Caco-2 (cell line): ENCODE measurements around the gene FUCA1. TPM values are rescaled to one million over a fixed set of nuclear protein-coding genes. Genes with fewer than 3 reads are reported as not detected.
"Not testable (repeated sequence)": the region's sequence is repeated elsewhere in the genome, so short reads cannot be mapped to it uniquely, and the experiment has no call there.

Experiments used
- BruUV-seq: library from RNA; stranded (reverse); fragments of 400-500 nt; replicated peaks from 2 replicates; lab custom pipeline; 2021; lab: Mats Ljungman, UMichigan
- CTCF ChIA-PET: fragments of 300-600 bp; sonication (Branson Sonifier 250); formaldehyde crosslinking; loops from one replicate; lab custom pipeline; 2022; ENCODE audit warnings: antibody characterized with exemption; lab: Charles Lee
- POLR2A ChIA-PET: fragments of 300-600 bp; sonication (Branson Sonifier 250); formaldehyde crosslinking; loops from one replicate; lab custom pipeline; 2022; ENCODE audit warnings: antibody characterized with exemption; lab: Charles Lee
- DNase-seq, 2 experiments: peaks; one replicate each; pipeline versions ENCODE4 v3.0.0 to v3.0.0-alpha.2; 2020 to 2022
- H3K27me3 ChIP-seq: replicated peaks from 2 replicates; pipeline ENCODE4 v1.6.0; 2011; ENCODE audit warnings: low read length; ENCODE audit not compliant: control insufficient read depth, insufficient read depth
- H3K36me3 ChIP-seq: 2 replicates; pipeline ENCODE4 v1.5.1; 2011; ENCODE audit warnings: low read length; ENCODE audit not compliant: control insufficient read depth, insufficient read depth
- H3K4me1 ChIP-seq: fragments of 250-450 bp; sonication (Bioruptor Pico); 2 replicates; pipeline ENCODE4 v1.5.1; 2020; ENCODE audit warnings: mild to moderate bottlenecking
- H3K4me3 ChIP-seq: 2 replicates; pipeline ENCODE4 v1.5.1; 2011; ENCODE audit warnings: low read depth, mild to moderate bottlenecking, control low read depth, low read length
- H3K9me3 ChIP-seq: fragments of 250-450 bp; sonication (Bioruptor Pico); 2 replicates; pipeline ENCODE4 v1.5.1; 2020; ENCODE audit warnings: mild to moderate bottlenecking, moderate library complexity
- H3K27ac Mint-ChIP-seq: one replicate; pipeline ENCODE4 v1.8.0; 2022; ENCODE audit warnings: mixed read lengths; ENCODE audit not compliant: unreplicated experiment
- H3K27me3 Mint-ChIP-seq: one replicate; pipeline ENCODE4 v1.8.0; 2022; ENCODE audit warnings: mixed read lengths; ENCODE audit not compliant: insufficient read depth, unreplicated experiment
- H3K36me3 Mint-ChIP-seq: one replicate; pipeline ENCODE4 v1.8.0; 2022; ENCODE audit warnings: mild to moderate bottlenecking, mixed read lengths; ENCODE audit not compliant: insufficient read depth, unreplicated experiment
- H3K4me1 Mint-ChIP-seq: one replicate; pipeline ENCODE4 v1.8.0; 2022; ENCODE audit warnings: low read depth, mixed read lengths; ENCODE audit not compliant: unreplicated experiment
- H3K4me3 Mint-ChIP-seq: one replicate; pipeline ENCODE4 v1.8.0; 2022; ENCODE audit warnings: mild to moderate bottlenecking, moderate library complexity, mixed read lengths; ENCODE audit not compliant: unreplicated experiment
- H3K9me3 Mint-ChIP-seq: one replicate; pipeline ENCODE4 v1.8.0; 2022; ENCODE audit warnings: mixed read lengths; ENCODE audit not compliant: unreplicated experiment
- CTCF ChIP-seq, 2 experiments: fragments of 200-600 bp in 1 of 2; IDR thresholded peaks; 1 replicate in 1 of 2; 2 replicates in 1 of 2; pipeline versions ENCODE4 v1.5.1 to v1.8.0; 2011 to 2022; ENCODE audit warnings: antibody characterized with exemption in 1 of 2, control low read depth in 1 of 2, inconsistent platforms in 1 of 2, low read depth in 1 of 2, low read length in 1 of 2, mild to moderate bottlenecking in 1 of 2, moderate library complexity in 1 of 2; ENCODE audit not compliant: insufficient read depth in 1 of 2, severe bottlenecking in 1 of 2, unreplicated experiment in 1 of 2
- intact Hi-C: fragments of 100-400 bp; cut with micrococcal nuclease; formaldehyde crosslinking; loops from one replicate; pipeline ENCODE4 v1.10.0; 2022; ENCODE audit not compliant: unreplicated experiment
- total RNA-seq: library from RNA; stranded (reverse); gene quantifications from 2 replicates; pipeline ENCODE4 v1.2.3, GENCODE V29; 2022

FUCA1 gene
- total RNA-seq, 1 experiment from 2014 or later = 25.5 TPM

DNA sequence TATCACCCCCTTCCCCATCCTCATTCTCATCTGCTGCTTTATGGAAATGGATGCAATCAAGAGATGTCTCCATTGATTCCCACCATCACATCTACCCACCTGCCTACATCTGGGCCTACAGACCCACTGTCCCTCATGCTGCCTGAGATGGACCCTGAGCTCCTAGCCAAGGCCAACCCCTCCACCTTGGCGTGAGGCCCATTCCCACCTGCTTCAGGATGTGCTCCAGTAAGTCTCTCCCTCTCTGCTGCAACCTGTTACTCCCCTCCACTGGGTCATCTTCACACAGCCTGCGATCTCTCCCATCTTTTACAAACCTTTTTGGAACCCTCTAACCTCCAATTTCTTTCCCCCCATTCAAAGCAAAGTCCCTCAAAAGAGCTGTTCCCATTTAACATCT, 63.1 kb downstream of the FUCA1 start:
- BruUV-seq = no TSS peak
- no peaks in the 10 kb centered on the region for H3K9me3 ChIP-seq
- Mint-ChIP-seq H3K9me3 (no peaks in the 10 kb centered on the region), H3K4me3 (no peak overlapping the region), H3K4me1 (no peaks in the 10 kb centered on the region), H3K27ac (no peak overlapping the region), H3K36me3 (peaks cover 8% of the 10 kb centered on the region), H3K27me3 (no peaks in the 10 kb centered on the region)
- no peaks in the 10 kb centered on the region for H3K4me1 ChIP-seq
- no peaks in the 10 kb centered on the region for H3K27me3 ChIP-seq
- no peaks in the 10 kb centered on the region for H3K36me3 ChIP-seq
- TF ChIP-seq CTCF (IDR thresholded peaks at IDR 0.05; ENCODE audit: insufficient read depth in 1 of 2, low read depth in 1 of 2, low read length in 1 of 2, severe bottlenecking in 1 of 2, unreplicated experiment in 1 of 2) = no peak
- ChIA-PET CTCF (no interaction called here), POLR2A (no interaction called here)
- intact Hi-C loops = loop anchor here (10.0 kb wide), 1 partner anchor 220 kb away; no protein-coding TSS in a partner anchor
- H3K4me3 ChIP-seq = no peak overlapping the region
- DNase-seq = no peak

DNA sequence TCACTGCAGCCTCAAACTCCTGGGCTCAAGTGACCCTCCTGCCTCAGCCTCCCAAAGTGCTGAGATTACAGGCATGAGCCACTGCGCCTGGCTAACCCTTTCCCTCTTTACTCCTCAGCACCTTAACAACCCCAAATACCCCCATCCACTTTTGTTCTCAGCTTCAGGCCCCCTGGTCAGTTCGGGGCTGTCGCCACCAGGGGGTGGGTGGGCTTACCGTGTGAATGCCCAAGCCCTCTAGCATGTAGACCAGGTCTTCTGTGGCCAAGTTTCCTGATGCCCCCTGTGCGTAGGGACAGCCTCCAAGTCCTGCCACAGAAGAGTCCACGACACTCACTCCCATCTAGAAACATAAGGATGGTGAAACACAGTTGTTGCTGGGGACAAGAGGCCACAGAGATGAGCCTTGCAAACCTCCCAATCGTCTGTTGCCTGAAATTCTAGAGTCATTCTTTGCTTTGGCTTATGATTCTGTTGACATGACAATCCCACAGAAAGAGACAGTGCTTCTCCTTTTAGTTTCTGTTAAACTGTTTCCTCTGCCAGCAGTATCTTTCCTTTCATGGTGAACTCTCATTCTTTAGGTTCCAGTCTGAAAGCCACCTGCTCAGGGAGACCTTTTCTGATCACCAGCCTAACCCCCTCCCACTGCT, 63.8 kb downstream of the FUCA1 start:
- Mint-ChIP-seq H3K27ac (no peak overlapping the region), H3K9me3 (no peaks in the 10 kb centered on the region), H3K4me1 (no peaks in the 10 kb centered on the region), H3K27me3 (no peaks in the 10 kb centered on the region), H3K4me3 (no peak overlapping the region), H3K36me3 (peaks cover 15% of the 10 kb centered on the region)
- Histone ChIP-seq H3K36me3 (no peaks in the 10 kb centered on the region), H3K4me1 (peaks cover 2% of the 10 kb centered on the region; the same call in 1 of the 2 replicates), H3K9me3 (no peaks in the 10 kb centered on the region), H3K27me3 (no peaks in the 10 kb centered on the region), H3K4me3 (no peak overlapping the region)
- no TSS peak for BruUV-seq
- DNase-seq = peak in 1 of 2 experiments; percentile 17
- ChIA-PET CTCF (interaction anchor here (0.7 to 1.0 kb wide), 2 partner anchors 32 to 112 kb away, joined by 3 to 4 read pairs; no protein-coding TSS in a partner anchor), POLR2A (interaction anchor here (0.5 kb wide), 1 partner anchor 21 kb away, joined by 4 read pairs; no protein-coding TSS in a partner anchor)
- intact Hi-C loops = loop anchor here (10.0 kb wide), 1 partner anchor 220 kb away; no protein-coding TSS in a partner anchor
- TF ChIP-seq CTCF (IDR thresholded peaks at IDR 0.05; ENCODE audit: insufficient read depth in 1 of 2, low read depth in 1 of 2, low read length in 1 of 2, severe bottlenecking in 1 of 2, unreplicated experiment in 1 of 2) = peak in 1 of 2 experiments; percentile 16

- DNase-seq = no peak
- no peaks in the 10 kb centered on the region for H3K9me3 Mint-ChIP-seq
- no peaks in the 10 kb centered on the region; the same call in 1 of the 2 replicates for H3K36me3 ChIP-seq
- H3K27me3 Mint-ChIP-seq = no peaks in the 10 kb centered on the region
- no peak overlapping the region for H3K4me3 Mint-ChIP-seq
- ChIA-PET POLR2A (interaction anchor here (0.5 kb wide), 1 partner anchor 22 kb away, joined by 4 read pairs; no protein-coding TSS in a partner anchor), CTCF (interaction anchor here (0.7 to 1.0 kb wide), 2 partner anchors 32 to 113 kb away, joined by 3 to 4 read pairs; no protein-coding TSS in a partner anchor)
- H3K4me3 ChIP-seq = no peak overlapping the region
- no peaks in the 10 kb centered on the region for H3K27me3 ChIP-seq
- TF ChIP-seq CTCF (IDR thresholded peaks at IDR 0.05; ENCODE audit: insufficient read depth in 1 of 2, low read depth in 1 of 2, low read length in 1 of 2, severe bottlenecking in 1 of 2, unreplicated experiment in 1 of 2) = no peak
- H3K4me1 ChIP-seq = peaks cover 7% of the 10 kb centered on the region; the same call in 1 of the 2 replicates
- intact Hi-C loops = loop anchor here (10.0 kb wide), 1 partner anchor 221 kb away; no protein-coding TSS in a partner anchor
- BruUV-seq = no TSS peak
- H3K4me1 Mint-ChIP-seq = no peaks in the 10 kb centered on the region
- no peaks in the 10 kb centered on the region for H3K9me3 ChIP-seq
- no peak overlapping the region for H3K27ac Mint-ChIP-seq
- peaks cover 18% of the 10 kb centered on the region for H3K36me3 Mint-ChIP-seq
Observed at GRCh38 chr1:23803674-23804073, 64.4 kb downstream of the FUCA1 start.

DNA sequence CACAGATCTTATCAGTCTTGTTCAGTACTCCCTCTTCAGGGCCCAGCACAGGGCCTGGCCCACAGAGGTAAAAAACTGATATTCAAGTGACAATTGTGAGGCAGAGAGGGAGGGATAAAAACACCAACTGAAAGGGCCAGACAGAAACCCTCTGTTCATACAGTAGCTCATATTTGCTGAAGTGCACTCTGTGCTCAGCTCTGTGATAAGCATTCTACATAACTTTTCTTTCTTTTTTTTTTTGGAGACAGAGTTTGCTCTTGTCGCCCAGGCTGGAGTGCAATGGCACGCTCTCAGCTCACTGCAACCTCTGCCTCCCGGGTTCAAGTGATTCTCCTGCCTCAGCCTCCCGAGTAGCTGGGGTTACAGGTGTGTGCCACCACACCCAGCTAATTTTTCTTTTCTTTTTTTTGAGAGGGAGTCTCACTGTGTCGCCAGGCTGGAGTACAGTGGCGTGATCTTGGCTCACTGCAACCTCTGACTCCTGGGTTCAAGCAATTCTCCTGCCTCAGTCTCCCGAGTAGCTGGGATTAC, 65.2 kb downstream of the FUCA1 start:
- intact Hi-C loops = loop anchor here (10.0 kb wide), 1 partner anchor 222 kb away; no protein-coding TSS in a partner anchor

More for the DNA sequence above, 65.2 kb downstream of the FUCA1 start:
- POLR2A ChIA-PET = interaction anchor here (1.4 kb wide), 1 partner anchor 23 kb away, joined by 5 read pairs; the partner anchor contains the start of gene HMGCL
- not testable (repeated sequence) for H3K9me3 Mint-ChIP-seq, H3K4me1 Mint-ChIP-seq, H3K4me3 Mint-ChIP-seq, H3K27me3 Mint-ChIP-seq, H3K9me3 ChIP-seq, BruUV-seq, H3K27ac Mint-ChIP-seq, H3K4me1 ChIP-seq, H3K4me3 ChIP-seq, DNase-seq, H3K36me3 ChIP-seq, H3K27me3 ChIP-seq
- CTCF ChIA-PET = interaction anchor here (0.8 kb wide), 1 partner anchor 114 kb away, joined by 4 read pairs; no protein-coding TSS in a partner anchor
- H3K36me3 Mint-ChIP-seq = peaks cover 20% of the 10 kb centered on the region
